ENCODE measurements around the gene CTCFL. TPM values are rescaled to one million over a fixed set of nuclear protein-coding genes. Genes with fewer than 3 reads are reported as not detected.

Gene CTCFL
- total RNA-seq, 4 donors from 2014 or later = 0.13 to 0.46 TPM; not detected in 2

- DNase-seq = no peak
- Histone ChIP-seq H3K4me1 (peaks cover 7 to 8% of the 10 kb centered on the region in 2 donors), H3K27me3 (no peaks in the 10 kb centered on the region), H3K9me3 (no peaks in the 10 kb centered on the region), H3K36me3 (no peaks in the 10 kb centered on the region), H3K4me3 (replicated peaks in 1 of 3) (no peak overlapping the region), H3K27ac (no peak overlapping the region)
- intact Hi-C loops (cut with DNase I) = no loop called here
- TF ChIP-seq POLR2A (IDR thresholded peaks at IDR 0.05) (no peak), CTCF (IDR thresholded peaks at IDR 0.05) (no peak)
- WGBS, 2 donors = 85 to 89% methylated on average over 10 of the region's 10 CpGs
Observed at GRCh38 chr20:57559289-57559634, 34.3 kb upstream of the CTCFL start.

GRCh38 chr20:57558614-57559288 is 33.8 kb upstream of the CTCFL start:
- Histone ChIP-seq H3K9me3 (no peaks in the 10 kb centered on the region), H3K27me3 (no peaks in the 10 kb centered on the region), H3K36me3 (no peaks in the 10 kb centered on the region), H3K4me3 (replicated peaks in 1 of 3) (no peak overlapping the region), H3K27ac (no peak overlapping the region), H3K4me1 (peaks cover 7 to 8% of the 10 kb centered on the region in 2 donors)
- TF ChIP-seq CTCF (IDR thresholded peaks at IDR 0.05) = no peak
- 73 to 75% methylated on average over 15 of the region's 15 CpGs for WGBS, 2 donors
- intact Hi-C loops (cut with DNase I) = no loop called here
- no peak for DNase-seq

GRCh38 chr20:57557926-57558613 is 33.1 kb upstream of the CTCFL start:
- Histone ChIP-seq H3K9me3 (no peaks in the 10 kb centered on the region), H3K36me3 (no peaks in the 10 kb centered on the region), H3K4me1 (peaks cover 7 to 8% of the 10 kb centered on the region in 2 donors), H3K27me3 (no peaks in the 10 kb centered on the region), H3K27ac (no peak overlapping the region), H3K4me3 (replicated peaks in 1 of 3) (no peak overlapping the region)
- intact Hi-C loops (cut with DNase I) = no loop called here
- 63 to 64% methylated on average over 9 of the region's 9 CpGs for WGBS, 2 donors
- DNase-seq = no peak
- TF ChIP-seq CTCF (IDR thresholded peaks at IDR 0.05) (no peak), POLR2A (IDR thresholded peaks at IDR 0.05) (no peak)

GRCh38 chr20:57556980-57557274 is 32.0 kb upstream of the CTCFL start:
- TF ChIP-seq CTCF (IDR thresholded peaks at IDR 0.05) (no peak), POLR2A (IDR thresholded peaks at IDR 0.05) (no peak)
- H3K27me3 ChIP-seq = no peaks in the 10 kb centered on the region
- WGBS, 2 donors = 69% methylated on average over 2 to 3 of the region's 3 CpGs
- H3K4me1 ChIP-seq = peaks cover 7 to 8% of the 10 kb centered on the region in 2 donors
- no peaks in the 10 kb centered on the region for H3K36me3 ChIP-seq
- intact Hi-C loops (cut with DNase I) = no loop called here
- no peaks in the 10 kb centered on the region for H3K9me3 ChIP-seq
- H3K27ac ChIP-seq = no peak overlapping the region
- no peak overlapping the region for H3K4me3 ChIP-seq (replicated peaks in 1 of 3)
- no peak for DNase-seq

GRCh38 chr20:57555457-57556184 is 30.7 kb upstream of the CTCFL start:
- H3K36me3 ChIP-seq = no peaks in the 10 kb centered on the region
- 88% methylated on average over 11 of the region's 11 CpGs for WGBS, 2 donors
- no peak overlapping the region for H3K27ac ChIP-seq
- no peaks in the 10 kb centered on the region for H3K4me1 ChIP-seq
- no peaks in the 10 kb centered on the region for H3K27me3 ChIP-seq
- no peak overlapping the region for H3K4me3 ChIP-seq (replicated peaks in 1 of 3)
- H3K9me3 ChIP-seq = no peaks in the 10 kb centered on the region
- no peak for DNase-seq
- intact Hi-C loops (cut with DNase I) = no loop called here
- TF ChIP-seq CTCF (IDR thresholded peaks at IDR 0.05) (no peak), POLR2A (IDR thresholded peaks at IDR 0.05) (no peak)
